Activated naive CD4-positive, alpha-beta T cell treated with anti-CD3 and anti-CD28 coated beads, Interleukin-2, amount 10 ng/mL, durations not matched to agents 7 days and 5 days (primary cell): Measurements from ENCODE around the gene SMG6.
A peak's percentile ranks its signal among the peaks of the same experiment; 100 is the strongest.

ENCODE experiments used
- CTCF ChIA-PET: fragments of 350-600 bp; sonication (Branson Sonifier 250); formaldehyde crosslinking; loops from one replicate; lab custom pipeline; 2021; ENCODE audit warnings: antibody characterized with exemption; lab: Charles Lee
- DNase-seq: peaks from one replicate; pipeline ENCODE4 v3.0.0-alpha.2; 2020
- H3K27ac Mint-ChIP-seq: one replicate; pipeline ENCODE4 v1.8.0; 2021; ENCODE audit warnings: mild to moderate bottlenecking, moderate library complexity, mixed read lengths
- H3K27me3 Mint-ChIP-seq: one replicate; pipeline ENCODE4 v1.8.0; 2021; ENCODE audit warnings: mild to moderate bottlenecking, mixed read lengths
- H3K36me3 Mint-ChIP-seq: one replicate; pipeline ENCODE4 v1.8.0; 2021; ENCODE audit warnings: mixed read lengths
- H3K4me1 Mint-ChIP-seq: one replicate; pipeline ENCODE4 v1.8.0; 2021; ENCODE audit warnings: mixed read lengths
- H3K4me3 Mint-ChIP-seq: one replicate; pipeline ENCODE4 v1.8.0; 2021; ENCODE audit warnings: mild to moderate bottlenecking, moderate library complexity, mixed read lengths
- H3K9me3 Mint-ChIP-seq: one replicate; pipeline ENCODE4 v1.8.0; 2021; ENCODE audit warnings: mixed read lengths

Gene SMG6

GRCh38 chr17:2128011-2128410 is 175.6 kb downstream of the SMG6 start:
- H3K27ac Mint-ChIP-seq: no peak overlapping the region
- CTCF ChIA-PET: interaction anchor here (1.8 kb wide), 1 partner anchor 52 kb away, joined by 3 read pairs; no protein-coding TSS in a partner anchor

GRCh38 chr17:2125013-2125535 is 178.5 kb downstream of the SMG6 start:
- H3K27me3 Mint-ChIP-seq: no peaks in the 10 kb centered on the region
- no peak overlapping the region for H3K27ac Mint-ChIP-seq
- CTCF ChIA-PET: interaction anchor here (1.3 kb wide), 1 partner anchor 12 kb away, joined by 3 read pairs; no protein-coding TSS in a partner anchor
- peaks cover 27% of the 10 kb centered on the region for H3K4me1 Mint-ChIP-seq
- peaks cover 31% of the 10 kb centered on the region for H3K36me3 Mint-ChIP-seq
- no peak overlapping the region for H3K4me3 Mint-ChIP-seq
- DNase-seq: no peak
- H3K9me3 Mint-ChIP-seq: no peaks in the 10 kb centered on the region

More at GRCh38 chr17:2128011-2128410, 175.6 kb downstream of the SMG6 start:
- Mint-ChIP-seq H3K27me3 (no peaks in the 10 kb centered on the region), H3K4me3 (no peak overlapping the region), H3K4me1 (peaks cover 18% of the 10 kb centered on the region), H3K9me3 (no peaks in the 10 kb centered on the region), H3K36me3 (peaks cover 20% of the 10 kb centered on the region)
- no peak for DNase-seq

GRCh38 chr17:2124391-2124790 is 179.2 kb downstream of the SMG6 start:
- Mint-ChIP-seq H3K27ac (peak overlapping the region; percentile 83), H3K4me1 (peaks cover 27% of the 10 kb centered on the region), H3K4me3 (no peak overlapping the region), H3K27me3 (no peaks in the 10 kb centered on the region), H3K36me3 (peaks cover 35% of the 10 kb centered on the region), H3K9me3 (no peaks in the 10 kb centered on the region)
- CTCF ChIA-PET: interaction anchor here (1.3 to 1.5 kb wide), 3 partner anchors 13 to 59 kb away, joined by 3 to 4 read pairs (median 4); no protein-coding TSS in a partner anchor
- no peak for DNase-seq

GRCh38 chr17:2123375-2124251 is 180.0 kb downstream of the SMG6 start:
- DNase-seq: no peak
- no peak overlapping the region for H3K4me3 Mint-ChIP-seq
- no peaks in the 10 kb centered on the region for H3K27me3 Mint-ChIP-seq
- H3K9me3 Mint-ChIP-seq: no peaks in the 10 kb centered on the region
- H3K36me3 Mint-ChIP-seq: peaks cover 35% of the 10 kb centered on the region
- peak overlapping the region; percentile 83 for H3K27ac Mint-ChIP-seq
- peaks cover 27% of the 10 kb centered on the region for H3K4me1 Mint-ChIP-seq
- CTCF ChIA-PET: interaction anchor here (0.6 to 2.2 kb wide), 6 partner anchors 13 to 122 kb away, joined by 3 to 13 read pairs (median 4); no protein-coding TSS in a partner anchor

GRCh38 chr17:2122641-2123302 is 180.8 kb downstream of the SMG6 start:
- DNase-seq: no peak
- Mint-ChIP-seq H3K9me3 (no peaks in the 10 kb centered on the region), H3K27me3 (no peaks in the 10 kb centered on the region), H3K4me1 (peaks cover 27% of the 10 kb centered on the region), H3K27ac (no peak overlapping the region), H3K4me3 (peak overlapping the region; percentile 11), H3K36me3 (peaks cover 32% of the 10 kb centered on the region)
- CTCF ChIA-PET: interaction anchor here (0.6 to 2.2 kb wide), 5 partner anchors 34 to 122 kb away, joined by 3 to 13 read pairs (median 4); no protein-coding TSS in a partner anchor

GRCh38 chr17:2120586-2121335 is 182.8 kb downstream of the SMG6 start:
- peaks cover 27% of the 10 kb centered on the region for H3K4me1 Mint-ChIP-seq
- CTCF ChIA-PET: interaction anchor here (1.0 to 1.4 kb wide), 3 partner anchors 32 to 124 kb away, joined by 3 to 4 read pairs (median 3); no protein-coding TSS in a partner anchor
- H3K27me3 Mint-ChIP-seq: no peaks in the 10 kb centered on the region
- no peak for DNase-seq
- H3K4me3 Mint-ChIP-seq: no peak overlapping the region
- no peak overlapping the region for H3K27ac Mint-ChIP-seq
- H3K36me3 Mint-ChIP-seq: peaks cover 25% of the 10 kb centered on the region
- H3K9me3 Mint-ChIP-seq: no peaks in the 10 kb centered on the region

GRCh38 chr17:2113279-2113622 is 190.3 kb downstream of the SMG6 start:
- Mint-ChIP-seq H3K27ac (no peak overlapping the region), H3K4me1 (no peaks in the 10 kb centered on the region), H3K36me3 (peaks cover 7% of the 10 kb centered on the region), H3K27me3 (no peaks in the 10 kb centered on the region), H3K4me3 (no peak overlapping the region), H3K9me3 (no peaks in the 10 kb centered on the region)
- no peak for DNase-seq
- CTCF ChIA-PET: interaction anchor here (0.7 kb wide), 1 partner anchor 27 kb away, joined by 3 read pairs; no protein-coding TSS in a partner anchor

GRCh38 chr17:2111691-2112090 is 191.9 kb downstream of the SMG6 start:
- CTCF ChIA-PET: interaction anchor here (1.9 kb wide), 1 partner anchor 12 kb away, joined by 6 read pairs; no protein-coding TSS in a partner anchor
- Mint-ChIP-seq H3K4me3 (no peak overlapping the region), H3K9me3 (no peaks in the 10 kb centered on the region), H3K4me1 (no peaks in the 10 kb centered on the region), H3K27ac (no peak overlapping the region), H3K27me3 (no peaks in the 10 kb centered on the region), H3K36me3 (peaks cover 15% of the 10 kb centered on the region)
- no peak for DNase-seq

- Mint-ChIP-seq H3K27me3 (no peaks in the 10 kb centered on the region), H3K36me3 (peaks cover 15% of the 10 kb centered on the region), H3K27ac (no peak overlapping the region), H3K9me3 (no peaks in the 10 kb centered on the region), H3K4me1 (peaks cover 7% of the 10 kb centered on the region), H3K4me3 (no peak overlapping the region)
- CTCF ChIA-PET: interaction anchor here (0.6 to 1.9 kb wide), 2 partner anchors 11 to 42 kb away, joined by 3 to 6 read pairs; no protein-coding TSS in a partner anchor
- DNase-seq: no peak
Observed at GRCh38 chr17:2110436-2110835, 193.1 kb downstream of the SMG6 start.

- CTCF ChIA-PET: no interaction called here
- Mint-ChIP-seq H3K9me3 (no peaks in the 10 kb centered on the region), H3K27ac (no peak overlapping the region), H3K4me3 (no peak overlapping the region), H3K36me3 (peaks cover 18% of the 10 kb centered on the region), H3K4me1 (peaks cover 17% of the 10 kb centered on the region), H3K27me3 (no peaks in the 10 kb centered on the region)
- DNase-seq: no peak
Observed at GRCh38 chr17:2108170-2108569, 195.4 kb downstream of the SMG6 start.

- H3K27ac Mint-ChIP-seq: no peak overlapping the region
- CTCF ChIA-PET: no interaction called here
- peaks cover 25% of the 10 kb centered on the region for H3K36me3 Mint-ChIP-seq
- H3K4me3 Mint-ChIP-seq: no peak overlapping the region
- H3K27me3 Mint-ChIP-seq: no peaks in the 10 kb centered on the region
- H3K9me3 Mint-ChIP-seq: no peaks in the 10 kb centered on the region
- H3K4me1 Mint-ChIP-seq: peaks cover 24% of the 10 kb centered on the region
- DNase-seq: no peak
Observed at GRCh38 chr17:2107506-2107905, 196.1 kb downstream of the SMG6 start.

- CTCF ChIA-PET: no interaction called here
- peaks cover 25% of the 10 kb centered on the region for H3K4me1 Mint-ChIP-seq
- H3K9me3 Mint-ChIP-seq: no peaks in the 10 kb centered on the region
Observed at GRCh38 chr17:2107050-2107449, 196.5 kb downstream of the SMG6 start.

GRCh38 chr17:2106308-2106955 is 197.2 kb downstream of the SMG6 start:
- Mint-ChIP-seq H3K4me1 (peaks cover 30% of the 10 kb centered on the region), H3K9me3 (no peaks in the 10 kb centered on the region), H3K27ac (no peak overlapping the region), H3K27me3 (no peaks in the 10 kb centered on the region), H3K36me3 (peaks cover 26% of the 10 kb centered on the region), H3K4me3 (no peak overlapping the region)
- CTCF ChIA-PET: no interaction called here
- no peak for DNase-seq

More at GRCh38 chr17:2107050-2107449, 196.5 kb downstream of the SMG6 start:
- Mint-ChIP-seq H3K27me3 (no peaks in the 10 kb centered on the region), H3K36me3 (peaks cover 25% of the 10 kb centered on the region), H3K27ac (no peak overlapping the region), H3K4me3 (no peak overlapping the region)
- no peak for DNase-seq
